GM23338 (cell line): ENCODE measurements around the gene ABCB8. TPM values are rescaled to one million over a fixed set of nuclear protein-coding genes. Genes with fewer than 3 reads are reported as not detected.

Experiments used
- ATAC-seq: fragments of 200-7000 bp; cut with Tn5 transposase; 3 replicates; pipeline ENCODE4 v1.9.1; 2020
- DNase-seq: peaks from one replicate; pipeline ENCODE4 v3.0.0-alpha.2; 2015; ENCODE audit warnings: low spot score
- H2AFZ ChIP-seq: fragments of 200-600 bp; sonication (generic); 2 replicates; pipeline ENCODE4 v1.8.0; 2016; ENCODE audit warnings: antibody characterized with exemption, mild to moderate bottlenecking, moderate library complexity
- H3F3A ChIP-seq: fragments of 200-600 bp; sonication (generic); replicated peaks from 2 replicates; pipeline ENCODE4 v1.8.0; 2017; ENCODE audit warnings: antibody characterized with exemption, mixed run types, low read depth
- H3K27ac ChIP-seq: fragments of 200-600 bp; sonication (generic); 2 replicates; pipeline ENCODE4 v1.6.1; 2016; ENCODE audit warnings: low read depth
- H3K27me3 ChIP-seq: fragments of 200-600 bp; sonication (generic); 2 replicates; pipeline ENCODE4 v1.8.0; 2016; ENCODE audit warnings: mild to moderate bottlenecking, mixed run types, moderate library complexity; ENCODE audit not compliant: insufficient read depth
- H3K36me3 ChIP-seq: fragments of 200-600 bp; sonication (generic); 2 replicates; pipeline ENCODE4 v1.8.0; 2016; ENCODE audit warnings: mild to moderate bottlenecking; ENCODE audit not compliant: insufficient read depth
- H3K4me1 ChIP-seq: fragments of 200-600 bp; sonication (generic); 2 replicates; pipeline ENCODE4 v1.8.0; 2016; ENCODE audit warnings: mild to moderate bottlenecking, moderate library complexity; ENCODE audit not compliant: insufficient read depth
- H3K4me2 ChIP-seq: fragments of 200-600 bp; sonication (generic); 2 replicates; pipeline ENCODE4 v1.7.1; 2017; ENCODE audit warnings: mixed run types
- H3K4me3 ChIP-seq: fragments of 200-600 bp; sonication (generic); 2 replicates; pipeline ENCODE4 v1.6.1; 2016; ENCODE audit warnings: mixed run types
- H3K79me2 ChIP-seq: fragments of 200-600 bp; sonication (generic); replicated peaks from 2 replicates; pipeline ENCODE4 v1.8.0; 2017; ENCODE audit warnings: mild to moderate bottlenecking; ENCODE audit not compliant: insufficient read depth
- H3K9me2 ChIP-seq: fragments of 200-600 bp; sonication (generic); 2 replicates; pipeline ENCODE4 v1.8.0; 2017; ENCODE audit not compliant: insufficient read depth
- H4K20me1 ChIP-seq: fragments of 200-600 bp; sonication (generic); replicated peaks from 2 replicates; pipeline ENCODE4 v1.8.0; 2017; ENCODE audit warnings: mild to moderate bottlenecking; ENCODE audit not compliant: insufficient read depth
- H3K27ac Mint-ChIP-seq: 2 replicates; pipeline ENCODE4 v1.8.0; 2020; ENCODE audit warnings: inconsistent platforms, mild to moderate bottlenecking, moderate library complexity, mixed read lengths
- H3K27me3 Mint-ChIP-seq: 3 replicates; pipeline ENCODE4 v1.8.0; 2022; ENCODE audit warnings: low read depth, mild to moderate bottlenecking, moderate library complexity, mixed read lengths, inconsistent platforms; ENCODE audit not compliant: insufficient read depth, poor library complexity
- H3K36me3 Mint-ChIP-seq: 3 replicates; pipeline ENCODE4 v1.8.0; 2021; ENCODE audit warnings: low read depth, mild to moderate bottlenecking, inconsistent platforms, moderate library complexity, mixed read lengths
- H3K4me1 Mint-ChIP-seq: 3 replicates; pipeline ENCODE4 v1.8.0; 2020; ENCODE audit warnings: mild to moderate bottlenecking, inconsistent platforms, mixed read lengths
- H3K4me3 Mint-ChIP-seq: 3 replicates; pipeline ENCODE4 v1.8.0; 2021; ENCODE audit warnings: moderate library complexity, mild to moderate bottlenecking, inconsistent platforms, mixed read lengths
- H3K9me3 Mint-ChIP-seq: 3 replicates; pipeline ENCODE4 v1.8.0; 2020; ENCODE audit warnings: moderate library complexity, mild to moderate bottlenecking, inconsistent platforms, mixed read lengths
- EZH2 ChIP-seq: fragments of 200-600 bp; sonication (generic); IDR thresholded peaks from one replicate; pipeline ENCODE4 v1.8.0; 2017; ENCODE audit warnings: antibody characterized with exemption, mild to moderate bottlenecking, low read depth; ENCODE audit not compliant: unreplicated experiment
- NANOG ChIP-seq: IDR thresholded peaks from 2 replicates; pipeline ENCODE4 v1.6.1; 2016; ENCODE audit warnings: antibody characterized with exemption, borderline replicate concordance
- POLR2AphosphoS5 ChIP-seq: IDR thresholded peaks from 2 replicates; pipeline ENCODE4 v1.6.1; 2016; ENCODE audit warnings: antibody characterized with exemption, low read depth
- STAT1 ChIP-seq: IDR thresholded peaks from one replicate; pipeline ENCODE4 v1.6.1; 2016; ENCODE audit warnings: antibody characterized with exemption; ENCODE audit not compliant: unreplicated experiment
- ZNF114 ChIP-seq: fragments of 250-450 bp; sonication (Bioruptor Pico); IDR thresholded peaks from 2 replicates; pipeline ENCODE4 v1.5.0; 2020; ENCODE audit warnings: mild to moderate bottlenecking, moderate library complexity
- ZNF331 ChIP-seq: fragments of 250-450 bp; sonication (Bioruptor Pico); IDR thresholded peaks from 2 replicates; pipeline ENCODE4 v1.5.0; 2020; ENCODE audit warnings: low read depth, mild to moderate bottlenecking, moderate library complexity
- polyA plus RNA-seq: library from polyadenylated mRNA; unstranded; fragments of >200 nt; fragmentation: Nextera tagmentation; extraction: Ambion mirVana; gene quantifications from 2 replicates; pipeline ENCODE4 v1.2.1, GENCODE V29; 2016
- total RNA-seq: library from RNA; depleted of rRNA; stranded (reverse); fragments of >200 nt; shearing (Covaris generic); gene quantifications from 2 replicates; pipeline ENCODE4 v1.2.3, GENCODE V29; 2014
- TF ChIP-seq, protein P1 (sequence below): fragments of 250-450 bp; sonication (Bioruptor Pico); IDR thresholded peaks from 2 replicates; pipeline ENCODE4 v1.5.0; 2020; ENCODE audit warnings: mild to moderate bottlenecking, moderate library complexity

Gene ABCB8
- total and polyA plus RNA-seq, 2 experiments from 2014 or later, result 11.4 to 27.1 TPM

DNA sequence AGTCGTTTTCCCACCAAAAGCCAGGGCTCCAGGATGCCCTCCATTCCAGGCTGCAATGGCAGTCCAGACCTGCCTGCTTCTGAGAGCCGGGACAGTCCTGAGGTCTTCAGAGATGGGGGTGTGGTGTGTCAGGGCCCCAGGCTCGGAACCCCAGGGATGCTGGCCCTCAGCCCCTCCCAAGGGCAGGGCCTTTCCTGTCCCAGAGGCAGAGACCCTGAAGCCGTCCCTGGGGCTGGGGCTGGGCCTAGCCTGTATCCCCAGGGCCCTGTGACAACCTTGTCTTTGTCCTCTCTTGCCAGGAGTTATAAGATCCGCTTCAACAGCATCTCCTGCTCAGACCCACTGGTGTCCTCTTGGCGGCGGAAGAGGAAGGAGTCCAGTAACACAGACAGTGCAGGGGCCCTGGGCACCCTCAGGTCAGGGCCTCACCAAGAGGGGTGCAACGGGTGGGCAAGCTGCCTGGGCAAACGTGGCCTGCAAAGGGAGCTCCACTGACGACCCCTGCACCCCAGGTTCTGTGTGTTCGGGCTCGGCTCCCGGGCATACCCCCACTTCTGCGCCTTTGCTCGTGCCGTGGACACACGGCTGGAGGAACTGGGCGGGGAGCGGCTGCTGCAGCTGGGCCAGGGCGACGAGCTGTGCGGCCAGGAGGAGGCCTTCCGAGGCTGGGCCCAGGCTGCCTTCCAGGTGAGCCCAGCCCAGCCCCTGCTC is 21.5 kb upstream of the ABCB8 start (continued):
- TF ChIP-seq, protein P1, sequence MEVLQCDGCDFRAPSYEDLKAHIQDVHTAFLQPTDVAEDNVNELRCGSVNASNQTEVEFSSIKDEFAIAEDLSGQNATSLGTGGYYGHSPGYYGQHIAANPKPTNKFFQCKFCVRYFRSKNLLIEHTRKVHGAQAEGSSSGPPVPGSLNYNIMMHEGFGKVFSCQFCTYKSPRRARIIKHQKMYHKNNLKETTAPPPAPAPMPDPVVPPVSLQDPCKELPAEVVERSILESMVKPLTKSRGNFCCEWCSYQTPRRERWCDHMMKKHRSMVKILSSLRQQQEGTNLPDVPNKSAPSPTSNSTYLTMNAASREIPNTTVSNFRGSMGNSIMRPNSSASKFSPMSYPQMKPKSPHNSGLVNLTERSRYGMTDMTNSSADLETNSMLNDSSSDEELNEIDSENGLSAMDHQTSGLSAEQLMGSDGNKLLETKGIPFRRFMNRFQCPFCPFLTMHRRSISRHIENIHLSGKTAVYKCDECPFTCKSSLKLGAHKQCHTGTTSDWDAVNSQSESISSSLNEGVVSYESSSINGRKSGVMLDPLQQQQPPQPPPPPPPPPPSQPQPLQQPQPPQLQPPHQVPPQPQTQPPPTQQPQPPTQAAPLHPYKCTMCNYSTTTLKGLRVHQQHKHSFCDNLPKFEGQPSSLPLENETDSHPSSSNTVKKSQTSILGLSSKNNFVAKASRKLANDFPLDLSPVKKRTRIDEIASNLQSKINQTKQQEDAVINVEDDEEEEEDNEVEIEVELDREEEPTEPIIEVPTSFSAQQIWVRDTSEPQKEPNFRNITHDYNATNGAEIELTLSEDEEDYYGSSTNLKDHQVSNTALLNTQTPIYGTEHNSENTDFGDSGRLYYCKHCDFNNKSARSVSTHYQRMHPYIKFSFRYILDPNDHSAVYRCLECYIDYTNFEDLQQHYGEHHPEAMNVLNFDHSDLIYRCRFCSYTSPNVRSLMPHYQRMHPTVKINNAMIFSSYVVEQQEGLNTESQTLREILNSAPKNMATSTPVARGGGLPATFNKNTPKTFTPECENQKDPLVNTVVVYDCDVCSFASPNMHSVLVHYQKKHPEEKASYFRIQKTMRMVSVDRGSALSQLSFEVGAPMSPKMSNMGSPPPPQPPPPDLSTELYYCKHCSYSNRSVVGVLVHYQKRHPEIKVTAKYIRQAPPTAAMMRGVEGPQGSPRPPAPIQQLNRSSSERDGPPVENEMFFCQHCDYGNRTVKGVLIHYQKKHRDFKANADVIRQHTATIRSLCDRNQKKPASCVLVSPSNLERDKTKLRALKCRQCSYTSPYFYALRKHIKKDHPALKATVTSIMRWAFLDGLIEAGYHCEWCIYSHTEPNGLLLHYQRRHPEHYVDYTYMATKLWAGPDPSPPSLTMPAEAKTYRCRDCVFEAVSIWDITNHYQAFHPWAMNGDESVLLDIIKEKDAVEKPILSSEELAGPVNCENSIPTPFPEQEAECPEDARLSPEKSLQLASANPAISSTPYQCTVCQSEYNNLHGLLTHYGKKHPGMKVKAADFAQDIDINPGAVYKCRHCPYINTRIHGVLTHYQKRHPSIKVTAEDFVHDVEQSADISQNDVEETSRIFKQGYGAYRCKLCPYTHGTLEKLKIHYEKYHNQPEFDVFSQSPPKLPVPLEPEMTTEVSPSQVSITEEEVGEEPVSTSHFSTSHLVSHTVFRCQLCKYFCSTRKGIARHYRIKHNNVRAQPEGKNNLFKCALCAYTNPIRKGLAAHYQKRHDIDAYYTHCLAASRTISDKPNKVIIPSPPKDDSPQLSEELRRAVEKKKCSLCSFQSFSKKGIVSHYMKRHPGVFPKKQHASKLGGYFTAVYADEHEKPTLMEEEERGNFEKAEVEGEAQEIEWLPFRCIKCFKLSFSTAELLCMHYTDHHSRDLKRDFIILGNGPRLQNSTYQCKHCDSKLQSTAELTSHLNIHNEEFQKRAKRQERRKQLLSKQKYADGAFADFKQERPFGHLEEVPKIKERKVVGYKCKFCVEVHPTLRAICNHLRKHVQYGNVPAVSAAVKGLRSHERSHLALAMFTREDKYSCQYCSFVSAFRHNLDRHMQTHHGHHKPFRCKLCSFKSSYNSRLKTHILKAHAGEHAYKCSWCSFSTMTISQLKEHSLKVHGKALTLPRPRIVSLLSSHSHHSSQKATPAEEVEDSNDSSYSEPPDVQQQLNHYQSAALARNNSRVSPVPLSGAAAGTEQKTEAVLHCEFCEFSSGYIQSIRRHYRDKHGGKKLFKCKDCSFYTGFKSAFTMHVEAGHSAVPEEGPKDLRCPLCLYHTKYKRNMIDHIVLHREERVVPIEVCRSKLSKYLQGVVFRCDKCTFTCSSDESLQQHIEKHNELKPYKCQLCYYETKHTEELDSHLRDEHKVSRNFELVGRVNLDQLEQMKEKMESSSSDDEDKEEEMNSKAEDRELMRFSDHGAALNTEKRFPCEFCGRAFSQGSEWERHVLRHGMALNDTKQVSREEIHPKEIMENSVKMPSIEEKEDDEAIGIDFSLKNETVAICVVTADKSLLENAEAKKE, result no peak
- no peak for TF ChIP-seq POLR2AphosphoS5

DNA sequence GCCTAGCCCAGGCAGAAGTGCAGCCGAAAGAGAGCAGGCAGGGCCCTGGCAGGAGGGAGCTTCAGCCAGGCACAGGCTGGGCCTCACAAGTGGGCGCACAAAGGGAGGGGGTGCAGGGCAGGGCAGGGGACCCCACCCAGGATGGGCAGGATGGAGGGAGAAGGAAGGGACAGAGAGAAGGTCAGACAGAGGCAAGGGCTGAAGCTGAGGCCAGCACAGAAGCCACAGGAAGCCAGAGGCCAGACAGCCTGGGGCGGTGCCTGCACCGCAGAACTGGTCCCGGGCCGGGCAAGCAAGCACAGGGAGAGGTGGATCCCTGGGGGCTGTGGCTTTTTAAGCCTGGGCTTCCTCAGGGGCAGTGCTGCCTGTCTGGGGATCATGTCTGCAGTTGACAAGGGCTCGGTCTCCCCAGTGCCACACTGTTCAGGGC is 20.8 kb upstream of the ABCB8 start:
- H4K20me1 ChIP-seq, result no peaks in the 10 kb centered on the region
- DNase-seq (no peak), ATAC-seq (no peak)
- no peaks in the 10 kb centered on the region for H3K9me2 ChIP-seq
- no peaks in the 10 kb centered on the region for H3K79me2 ChIP-seq
- H3K27me3 ChIP-seq, result peaks cover 8% of the 10 kb centered on the region; the same call in 1 of the 2 replicates
- no peaks in the 10 kb centered on the region for H3K9me3 Mint-ChIP-seq
- no peak overlapping the region for H3K27ac Mint-ChIP-seq
- H3K4me1 ChIP-seq, result peaks cover 17% of the 10 kb centered on the region; the same call in 1 of the 2 replicates
- TF ChIP-seq ZNF331 (no peak), STAT1 (no peak), NANOG (no peak), ZNF114 (CRISPR knock-in tag) (no peak), EZH2 (no peak)
- H3K36me3 Mint-ChIP-seq, result no peaks in the 10 kb centered on the region; the same call in 2 of the 3 replicates
- no peak overlapping the region for H3K27ac ChIP-seq
- no peaks in the 10 kb centered on the region for H3K36me3 ChIP-seq
- H3K27me3 Mint-ChIP-seq, result peaks cover 7% of the 10 kb centered on the region
- no peak overlapping the region for H3K4me2 ChIP-seq
- H2AFZ ChIP-seq, result peak overlapping the region; percentile 69
- 0 out of 2 replicates have a peak, but pooled peaks cover 4% of the 10 kb centered on the region for H3F3A ChIP-seq
- no peak overlapping the region for H3K4me3 ChIP-seq
- peaks cover 32% of the 10 kb centered on the region for H3K4me1 Mint-ChIP-seq
- no peak overlapping the region for H3K4me3 Mint-ChIP-seq
